Urinary bladder (tissue), 4 donors: ENCODE data around the gene USP35. TPM values are rescaled to one million over a fixed set of nuclear protein-coding genes. Genes with fewer than 3 reads are reported as not detected.

Source experiments
- DNase-seq: peaks from one replicate; pipeline ENCODE4 v3.0.0-alpha.2; 2015; ENCODE audit errors: extremely low spot score
- H3K27ac ChIP-seq: one replicate; pipeline ENCODE4 v1.5.1; 2013; ENCODE audit warnings: low read depth, mild to moderate bottlenecking, moderate library complexity
- H3K36me3 ChIP-seq: one replicate; pipeline ENCODE4 v1.6.1; 2013; ENCODE audit warnings: mild to moderate bottlenecking, moderate library complexity; ENCODE audit not compliant: insufficient read depth
- H3K4me1 ChIP-seq: one replicate; pipeline ENCODE4 v1.6.1; 2013; ENCODE audit warnings: mild to moderate bottlenecking, moderate library complexity; ENCODE audit not compliant: insufficient read depth
- H3K4me3 ChIP-seq: one replicate; pipeline ENCODE4 v1.5.1; 2013; ENCODE audit warnings: low read depth, low read length
- WGBS: extraction: QIAGEN DNeasy Blood & Tissue Kit; methylation state at CpG from one replicate; pipeline ENCODE4 v1.1.7; 2013; 5-methylcytosine and 5-hydroxymethylcytosine counted together
- polyA plus RNA-seq: library from polyadenylated mRNA; stranded (reverse); fragments of 200-250 nt; gene quantifications from one replicate; pipeline ENCODE4 v1.2.3, GENCODE V29; 2013
- total RNA-seq: library from RNA; depleted of rRNA; stranded (reverse); fragments of >200 nt; gene quantifications from one replicate; pipeline ENCODE4 v1.2.3, GENCODE V29; 2014
- donor health status: healthy with polysubstance abuse.
- donor health status: healthy.

USP35 gene
- total and polyA plus RNA-seq, 2 donors, result 7.3 to 7.8 TPM

GRCh38 chr11:78256962-78257361 lies 68.2 kb downstream of the USP35 start:
- Histone ChIP-seq H3K27ac (no peak overlapping the region), H3K36me3 (no peaks in the 10 kb centered on the region), H3K4me3 (no peak overlapping the region), H3K4me1 (no peaks in the 10 kb centered on the region)
- DNase-seq, result no peak
- WGBS, result 9% methylated on average over 3 of the region's 3 CpGs

- 93% methylated on average over 3 of the region's 3 CpGs for WGBS
Measured at GRCh38 chr11:78257654-78258053, 68.9 kb downstream of the USP35 start.

GRCh38 chr11:78259777-78260487 lies 71.2 kb downstream of the USP35 start:
- no peak for DNase-seq
- H3K4me3 ChIP-seq, result no peak overlapping the region
- WGBS, result 77% methylated on average over 8 of the region's 8 CpGs
- H3K36me3 ChIP-seq, result no peaks in the 10 kb centered on the region
- no peak overlapping the region for H3K27ac ChIP-seq
- H3K4me1 ChIP-seq, result no peaks in the 10 kb centered on the region

More at GRCh38 chr11:78257654-78258053, 68.9 kb downstream of the USP35 start:
- Histone ChIP-seq H3K4me3 (no peak overlapping the region), H3K36me3 (no peaks in the 10 kb centered on the region), H3K27ac (peak overlapping the region; percentile 38), H3K4me1 (no peaks in the 10 kb centered on the region)
- no peak for DNase-seq

- Histone ChIP-seq H3K36me3 (no peaks in the 10 kb centered on the region), H3K4me3 (no peak overlapping the region), H3K27ac (no peak overlapping the region), H3K4me1 (no peaks in the 10 kb centered on the region)
- DNase-seq, result no peak
- WGBS, result 69% methylated on average over 4 of the region's 4 CpGs
Measured at GRCh38 chr11:78261367-78261766, 72.6 kb downstream of the USP35 start.

GRCh38 chr11:78261828-78262227 lies 73.1 kb downstream of the USP35 start:
- H3K4me1 ChIP-seq, result no peaks in the 10 kb centered on the region
- H3K27ac ChIP-seq, result no peak overlapping the region
- WGBS, result 84% methylated on average over 4 of the region's 4 CpGs
- no peak for DNase-seq
- no peak overlapping the region for H3K4me3 ChIP-seq
- H3K36me3 ChIP-seq, result no peaks in the 10 kb centered on the region

- no peaks in the 10 kb centered on the region for H3K36me3 ChIP-seq
- WGBS, result 78% methylated on average over 5 of the region's 5 CpGs
- no peak overlapping the region for H3K27ac ChIP-seq
- H3K4me3 ChIP-seq, result no peak overlapping the region
- H3K4me1 ChIP-seq, result no peaks in the 10 kb centered on the region
- no peak for DNase-seq
Measured at GRCh38 chr11:78262238-78262637, 73.5 kb downstream of the USP35 start.

GRCh38 chr11:78262691-78263090 lies 74.0 kb downstream of the USP35 start:
- no peak for DNase-seq
- Histone ChIP-seq H3K27ac (no peak overlapping the region), H3K4me1 (no peaks in the 10 kb centered on the region), H3K4me3 (no peak overlapping the region), H3K36me3 (no peaks in the 10 kb centered on the region)

Other genes with a start within 250 kb of the USP35 start
- 50.4 TPM for gene INTS4, start 194.3 kb upstream of the USP35 start, total RNA-seq
- 14.5 TPM for gene INTS4, start 194.3 kb upstream of the USP35 start, polyA plus RNA-seq
- gene KCTD14, start 165.6 kb upstream of the USP35 start, total RNA-seq, result 2.3 TPM
- gene KCTD14, start 165.6 kb upstream of the USP35 start, polyA plus RNA-seq, result 1.4 TPM
- 0.48 TPM for gene THRSP, start 125.1 kb upstream of the USP35 start, total RNA-seq
- gene THRSP, start 125.1 kb upstream of the USP35 start, polyA plus RNA-seq, result 6.5 TPM
- 67.9 TPM for gene NDUFC2, start 109.1 kb upstream of the USP35 start, total RNA-seq
- 193 TPM for gene NDUFC2, start 109.1 kb upstream of the USP35 start, polyA plus RNA-seq
- gene ALG8, start 49.3 kb upstream of the USP35 start, total RNA-seq, result 42.4 TPM
- gene ALG8, start 49.3 kb upstream of the USP35 start, polyA plus RNA-seq, result 22.7 TPM
- 6.2 TPM for gene KCTD21, start 293 bp upstream of the USP35 start, total RNA-seq
- 6.7 TPM for gene KCTD21, start 293 bp upstream of the USP35 start, polyA plus RNA-seq
- 16.8 TPM for gene GAB2, start 228.9 kb downstream of the USP35 start, total RNA-seq
- gene GAB2, start 228.9 kb downstream of the USP35 start, polyA plus RNA-seq, result 13.2 TPM